Ascending aorta (tissue), 2 donors: ENCODE data around the gene CBLN1. TPM values are rescaled to one million over a fixed set of nuclear protein-coding genes. Genes with fewer than 3 reads are reported as not detected.
A peak's percentile ranks its signal among the peaks of the same experiment; 100 is the strongest.

Source experiments
- DNase-seq, 2 donors: peaks; one replicate each; pipeline ENCODE4 v3.0.0-alpha.2; 2019; ENCODE audit warnings: low spot score in 2 of 2
- H3K27ac ChIP-seq, 2 donors: fragments of 200-600 bp; sonication (generic); one replicate each; pipeline ENCODE4 v1.5.1; 2016 to 2017; ENCODE audit warnings: mild to moderate bottlenecking in 1 of 2
- H3K27me3 ChIP-seq: fragments of 200-600 bp; sonication (generic); one replicate; pipeline ENCODE4 v1.5.1; 2017
- H3K36me3 ChIP-seq, 2 donors: fragments of 200-600 bp; sonication (generic); one replicate each; pipeline ENCODE4 v1.5.1; 2016
- H3K4me1 ChIP-seq, 2 donors: fragments of 200-600 bp; sonication (generic); one replicate each; pipeline ENCODE4 v1.5.1; 2016 to 2017; ENCODE audit warnings: mild to moderate bottlenecking in 1 of 2
- H3K4me3 ChIP-seq, 2 donors: fragments of 200-600 bp; sonication (generic); one replicate each; pipeline ENCODE4 v1.5.1; 2016 to 2017; ENCODE audit warnings: mild to moderate bottlenecking in 1 of 2
- H3K9me3 ChIP-seq, 2 donors: fragments of 200-600 bp; sonication (generic); one replicate each; pipeline ENCODE4 v1.5.1; 2016
- intact Hi-C: fragments of 100-400 bp; cut with DNase I; formaldehyde crosslinking; loops from one replicate; pipeline ENCODE4 v1.15.1; 2023
- total RNA-seq: library from RNA; depleted of rRNA; stranded (reverse); fragments of >200 nt; gene quantifications from one replicate; pipeline ENCODE4 v1.1.0, GENCODE V29; 2016
- TF ChIP-seq, protein P1 (sequence below), 3 experiments: fragments of 200-600 bp in 2 of 3; fragments of 450-650 bp in 1 of 3; sonication (generic) in 2 of 3; IDR thresholded peaks; one replicate each; pipeline ENCODE4 v1.5.1; 2016 to 2019; ENCODE audit warnings: antibody characterized with exemption in 3 of 3, mild to moderate bottlenecking in 1 of 3, moderate library complexity in 1 of 3

The CBLN1 gene
- not detected for total RNA-seq

DNA sequence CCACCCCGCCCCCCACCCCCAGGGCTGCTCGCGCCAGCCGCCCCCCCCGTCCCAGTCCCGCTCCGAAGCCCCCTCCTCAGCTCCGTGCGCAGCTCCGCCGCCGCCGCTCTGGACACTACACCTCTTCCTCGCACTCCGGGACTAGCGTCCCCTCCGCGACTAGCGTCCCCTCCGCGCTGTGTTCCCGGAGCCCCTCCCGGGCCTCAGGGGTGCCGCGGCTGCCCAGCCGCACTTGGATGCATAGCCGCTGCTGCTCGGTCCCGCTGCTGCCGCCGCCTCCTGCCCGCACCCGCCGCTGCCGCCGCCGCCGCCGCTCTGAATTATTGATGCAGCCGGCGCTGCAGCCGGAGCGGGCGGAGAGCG lies at the start of gene CBLN1:
Gene CBLN1, minus strand, starts transcription at position 359 of the 363 bp plus-strand sequence. CDS start 373 bp downstream, outside the sequence.
- no peaks in the 10 kb centered on the region for H3K36me3 ChIP-seq
- H3K9me3 ChIP-seq = no peaks in the 10 kb centered on the region
- no peak for DNase-seq
- peaks cover 19% of the 10 kb centered on the region for H3K27me3 ChIP-seq
- intact Hi-C loops = no loop called here
- H3K4me3 ChIP-seq = peak within 1 kb of the TSS; percentile 40 to 55
- no peak within 1 kb of the TSS for H3K27ac ChIP-seq
- TF ChIP-seq, protein P1, sequence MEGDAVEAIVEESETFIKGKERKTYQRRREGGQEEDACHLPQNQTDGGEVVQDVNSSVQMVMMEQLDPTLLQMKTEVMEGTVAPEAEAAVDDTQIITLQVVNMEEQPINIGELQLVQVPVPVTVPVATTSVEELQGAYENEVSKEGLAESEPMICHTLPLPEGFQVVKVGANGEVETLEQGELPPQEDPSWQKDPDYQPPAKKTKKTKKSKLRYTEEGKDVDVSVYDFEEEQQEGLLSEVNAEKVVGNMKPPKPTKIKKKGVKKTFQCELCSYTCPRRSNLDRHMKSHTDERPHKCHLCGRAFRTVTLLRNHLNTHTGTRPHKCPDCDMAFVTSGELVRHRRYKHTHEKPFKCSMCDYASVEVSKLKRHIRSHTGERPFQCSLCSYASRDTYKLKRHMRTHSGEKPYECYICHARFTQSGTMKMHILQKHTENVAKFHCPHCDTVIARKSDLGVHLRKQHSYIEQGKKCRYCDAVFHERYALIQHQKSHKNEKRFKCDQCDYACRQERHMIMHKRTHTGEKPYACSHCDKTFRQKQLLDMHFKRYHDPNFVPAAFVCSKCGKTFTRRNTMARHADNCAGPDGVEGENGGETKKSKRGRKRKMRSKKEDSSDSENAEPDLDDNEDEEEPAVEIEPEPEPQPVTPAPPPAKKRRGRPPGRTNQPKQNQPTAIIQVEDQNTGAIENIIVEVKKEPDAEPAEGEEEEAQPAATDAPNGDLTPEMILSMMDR (IDR thresholded peaks at IDR 0.05) = no peak
- peaks cover 0 to 8% of the 10 kb centered on the region in 2 donors for H3K4me1 ChIP-seq

DNA sequence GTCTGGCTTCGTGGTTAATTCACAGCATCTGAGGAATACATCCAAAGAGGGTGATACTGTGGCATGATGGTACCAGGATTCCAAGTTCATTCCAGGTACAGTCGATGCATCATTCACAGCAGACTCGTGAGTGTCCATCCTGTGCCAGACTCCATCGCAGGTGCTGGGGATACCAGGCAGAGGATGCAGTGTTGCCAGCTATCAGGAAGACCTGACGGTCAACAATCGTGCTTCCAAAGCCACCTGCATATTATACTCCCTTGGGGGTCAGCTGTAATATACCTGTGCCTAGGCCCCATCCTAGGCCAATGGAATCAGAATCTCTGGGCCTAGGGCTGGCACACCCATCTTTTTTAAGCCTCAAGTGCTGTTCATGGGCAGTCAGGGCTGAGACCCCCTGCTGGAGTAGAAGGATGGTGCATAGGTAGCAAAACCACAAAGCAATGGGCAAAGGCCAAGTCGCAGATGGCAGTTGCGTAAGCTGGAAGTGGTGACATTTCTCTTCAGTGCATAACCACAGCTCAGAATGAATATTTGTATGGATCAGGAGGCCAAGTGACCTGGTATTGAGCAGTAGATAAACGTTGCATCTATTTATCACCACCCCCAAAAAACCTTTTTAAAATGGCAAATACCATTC lies 49.0 kb upstream of the CBLN1 start:
- intact Hi-C loops = no loop called here
- no peak for DNase-seq
- TF ChIP-seq, protein P1 (IDR thresholded peaks at IDR 0.05) = no peak

DNA sequence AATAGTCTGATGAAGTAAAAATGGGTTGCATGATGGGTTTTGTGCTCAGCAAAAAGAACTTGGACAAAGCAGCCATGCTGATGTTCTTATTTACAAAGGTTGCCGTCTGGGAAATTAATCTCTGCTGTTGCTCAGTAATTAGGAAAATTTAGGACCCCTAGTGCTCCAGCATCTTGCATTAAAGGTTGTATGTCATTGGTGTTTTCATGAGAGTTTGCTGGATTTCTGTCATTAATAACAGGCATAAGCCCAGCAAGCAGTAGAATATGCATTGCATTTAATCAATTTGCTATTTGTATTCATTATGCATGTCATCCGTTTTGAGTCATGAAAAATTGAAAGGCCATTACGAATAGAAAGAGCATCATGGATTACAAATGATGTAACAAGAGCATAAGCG lies 46.7 kb upstream of the CBLN1 start:
- intact Hi-C loops = no loop called here
- no peak overlapping the region for H3K4me3 ChIP-seq
- no peaks in the 10 kb centered on the region for H3K36me3 ChIP-seq
- H3K27me3 ChIP-seq = no peaks in the 10 kb centered on the region
- no peaks in the 10 kb centered on the region for H3K4me1 ChIP-seq
- no peak for DNase-seq
- H3K9me3 ChIP-seq = no peaks in the 10 kb centered on the region
- no peak overlapping the region for H3K27ac ChIP-seq
- TF ChIP-seq, protein P1 (IDR thresholded peaks at IDR 0.05) = no peak

More for the DNA sequence above, 49.0 kb upstream of the CBLN1 start:
- Histone ChIP-seq H3K36me3 (no peaks in the 10 kb centered on the region), H3K9me3 (no peaks in the 10 kb centered on the region), H3K4me1 (no peaks in the 10 kb centered on the region), H3K27ac (no peak overlapping the region), H3K27me3 (no peaks in the 10 kb centered on the region), H3K4me3 (no peak overlapping the region)

DNA sequence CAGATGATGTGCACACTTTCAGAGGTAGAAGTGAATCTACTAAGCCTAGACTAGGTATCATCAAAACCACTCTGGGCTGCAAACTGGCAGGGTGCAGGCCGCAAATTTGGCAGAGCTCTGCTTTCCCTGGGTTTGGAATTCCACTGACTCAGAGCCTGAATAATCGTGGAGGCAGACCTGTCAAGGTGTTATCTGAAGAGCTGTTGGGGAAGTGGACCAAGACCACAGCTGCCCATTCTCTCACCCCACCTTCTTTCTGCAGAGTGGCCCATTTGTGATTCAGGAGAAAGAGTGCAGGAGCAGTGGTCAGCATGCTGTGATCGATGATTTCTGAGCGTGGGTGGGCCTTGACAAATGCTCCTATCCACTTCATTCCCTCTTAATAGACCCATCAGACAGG lies 45.8 kb upstream of the CBLN1 start:
- Histone ChIP-seq H3K27ac (no peak overlapping the region), H3K4me1 (no peaks in the 10 kb centered on the region), H3K4me3 (no peak overlapping the region), H3K9me3 (no peaks in the 10 kb centered on the region), H3K27me3 (no peaks in the 10 kb centered on the region), H3K36me3 (no peaks in the 10 kb centered on the region)
- intact Hi-C loops = no loop called here
- DNase-seq = no peak
- TF ChIP-seq, protein P1 (IDR thresholded peaks at IDR 0.05) = no peak

DNA sequence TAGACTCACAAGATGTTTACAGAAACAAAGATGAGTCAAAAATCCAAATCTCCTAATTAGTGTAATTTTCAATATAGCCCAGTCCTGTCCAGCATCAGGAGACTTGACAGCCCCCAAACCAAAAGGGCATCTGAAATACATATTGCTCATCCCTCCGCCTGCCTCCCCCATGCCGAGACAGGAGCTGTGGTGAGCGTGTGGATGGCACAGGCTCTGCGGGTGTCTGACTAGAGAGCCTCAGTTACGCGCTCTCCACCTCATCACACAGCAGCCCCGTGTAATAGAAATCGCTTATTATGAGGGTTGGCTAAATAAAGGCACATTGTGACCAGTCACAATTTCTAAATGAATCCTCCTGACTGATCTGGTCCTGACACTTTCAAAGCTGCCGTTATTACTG lies 43.1 kb upstream of the CBLN1 start:
- Histone ChIP-seq H3K36me3 (no peaks in the 10 kb centered on the region), H3K9me3 (no peaks in the 10 kb centered on the region), H3K27ac (no peak overlapping the region), H3K4me1 (no peaks in the 10 kb centered on the region), H3K27me3 (no peaks in the 10 kb centered on the region), H3K4me3 (no peak overlapping the region)
- no peak for DNase-seq
- intact Hi-C loops = no loop called here
- TF ChIP-seq, protein P1 (IDR thresholded peaks at IDR 0.05) = no peak

DNA sequence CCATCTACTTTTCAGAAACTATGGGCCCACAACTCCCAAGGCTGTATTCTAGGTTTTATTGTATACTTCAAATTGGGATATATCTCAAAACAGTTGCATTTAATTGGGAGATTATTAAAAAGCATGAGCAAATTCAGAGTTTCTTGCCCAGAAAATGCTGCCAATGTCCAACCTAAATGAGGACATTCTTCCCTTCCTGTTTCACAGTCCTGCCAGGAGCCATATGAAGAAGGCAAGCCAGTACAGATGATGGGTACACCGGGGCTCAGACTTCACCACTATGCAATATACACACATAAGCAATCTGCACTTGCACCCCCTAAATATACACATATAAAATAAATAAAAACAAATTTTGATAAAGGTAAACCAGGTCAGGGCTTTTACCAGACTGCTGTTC lies 34.0 kb upstream of the CBLN1 start:
- intact Hi-C loops = no loop called here
- no peak overlapping the region for H3K27ac ChIP-seq
- no peak for DNase-seq

More for the DNA sequence above, 34.0 kb upstream of the CBLN1 start:
- H3K27me3 ChIP-seq = no peaks in the 10 kb centered on the region
- H3K9me3 ChIP-seq = no peaks in the 10 kb centered on the region
- H3K4me1 ChIP-seq = no peaks in the 10 kb centered on the region
- TF ChIP-seq, protein P1 (IDR thresholded peaks at IDR 0.05) = no peak
- H3K4me3 ChIP-seq = no peak overlapping the region
- no peaks in the 10 kb centered on the region for H3K36me3 ChIP-seq
